Measurements from ENCODE around the gene GRID1. TPM values are rescaled to one million over a fixed set of nuclear protein-coding genes. Genes with fewer than 3 reads are reported as not detected.
"Not testable (repeated sequence)": the region's sequence is repeated elsewhere in the genome, so short reads cannot be mapped to it uniquely, and the experiment has no call there.

Gene GRID1
- total and polyA plus RNA-seq, 2 experiments from 2014 or later: not detected

DNA sequence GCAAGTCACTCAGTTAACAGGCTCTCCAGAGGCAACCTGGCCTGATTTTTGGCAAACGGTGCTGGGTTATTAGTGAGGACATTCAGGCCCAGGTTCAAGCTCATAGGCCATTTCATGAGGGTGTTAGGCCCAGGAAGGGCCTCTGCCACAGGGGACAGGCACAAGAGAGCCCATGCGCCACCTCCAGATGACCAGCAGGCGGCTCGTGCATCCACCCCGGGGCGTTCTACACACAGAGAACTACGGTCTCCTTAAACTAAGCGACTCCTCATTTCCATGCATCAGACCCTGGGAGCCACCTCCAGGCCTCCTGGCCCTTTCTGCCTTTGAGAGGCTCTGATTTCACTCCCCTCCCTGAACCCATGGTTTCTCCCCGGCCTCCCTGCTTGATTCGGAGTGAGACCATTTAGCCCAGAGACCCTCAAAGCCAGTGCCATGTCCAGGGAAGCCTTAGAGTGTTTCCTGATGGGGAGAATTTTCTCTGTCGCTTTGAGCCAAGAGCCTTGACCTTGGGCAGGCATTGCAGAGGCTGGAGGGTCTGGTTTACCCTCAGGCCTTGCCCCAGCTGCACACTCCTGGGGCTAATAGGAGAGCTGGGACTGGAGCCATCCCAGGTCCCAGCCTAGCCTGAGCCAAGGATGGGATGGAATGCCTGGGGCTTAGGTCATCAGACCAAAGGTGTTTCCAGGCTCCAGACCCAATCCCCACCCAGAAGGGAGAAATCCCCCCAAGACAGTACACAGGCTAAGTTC, 188.0 kb downstream of the GRID1 start:
- no peak for TF ChIP-seq EZH2 (IDR thresholded peaks at IDR 0.05; ENCODE audit: insufficient read depth, poor library complexity, severe bottlenecking)
- no peak for TF ChIP-seq EZH2phosphoT487 (IDR thresholded peaks at IDR 0.05; ENCODE audit: insufficient read depth, low read depth)
- Histone ChIP-seq H3K9me3 (ENCODE audit: low read depth) (no peaks in the 10 kb centered on the region), H3K4me1 (ENCODE audit: insufficient read depth) (no peaks in the 10 kb centered on the region), H3K36me3 (ENCODE audit: low read depth) (no peaks in the 10 kb centered on the region), H3F3A (ENCODE audit: insufficient read depth) (no peaks in the 10 kb centered on the region), H3K4me3 (no peak overlapping the region), H3K27ac (no peak overlapping the region), H2AFZ (no peak overlapping the region), H4K20me1 (ENCODE audit: insufficient read depth) (no peaks in the 10 kb centered on the region), H3K9ac (no peak overlapping the region), H3K27me3 (replicated peaks; ENCODE audit: insufficient read depth) (no peaks in the 10 kb centered on the region), H3K4me2 (ENCODE audit: unreplicated experiment) (no peak overlapping the region), H3K79me2 (ENCODE audit: insufficient read depth) (no peaks in the 10 kb centered on the region), H3K9me2 (ENCODE audit: insufficient read depth) (no peaks in the 10 kb centered on the region)
- in situ Hi-C loops (cut with MboI): no loop called here
- DNase-seq: peak; percentile 32
- WGBS, 2 experiments (ENCODE audit: low coverage in 1 of 2, low lambda C conversion rate in 2 of 2, missing lambda C conversion rate in 2 of 2): 21 to 34% methylated on average over 11 of the region's 11 CpGs

DNA sequence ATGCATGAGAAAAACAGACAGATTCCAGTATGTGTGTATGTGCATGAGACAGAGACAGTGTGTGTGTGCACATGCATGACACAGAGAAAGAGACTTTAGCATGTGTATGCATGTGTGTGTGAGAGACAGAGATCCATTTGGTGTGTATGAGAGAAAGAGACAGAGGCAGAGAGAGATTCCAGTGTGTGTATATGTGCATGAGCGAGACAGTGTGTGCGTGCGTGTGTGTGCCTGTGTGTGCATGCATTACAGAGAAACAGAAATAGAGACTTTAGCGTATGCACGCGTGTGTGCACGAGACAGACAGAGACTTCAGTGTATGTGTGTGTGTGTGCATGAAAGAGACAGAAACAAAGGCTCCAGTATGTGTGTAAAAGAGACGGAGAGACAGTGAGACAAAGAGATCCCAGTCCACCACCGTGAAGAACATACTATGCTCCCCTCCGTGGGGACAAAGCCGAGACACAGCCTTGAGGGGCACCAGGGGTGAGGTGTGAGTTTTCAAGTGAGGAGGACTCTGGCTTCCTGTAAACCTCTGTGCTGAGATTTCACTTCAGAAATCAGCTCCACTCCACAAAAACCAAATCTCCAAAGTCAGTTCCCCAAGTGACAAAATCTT, 188.9 kb downstream of the GRID1 start:
- in situ Hi-C loops (cut with MboI): no loop called here
- no peak overlapping the region for H2AFZ ChIP-seq
- H3K36me3 ChIP-seq (ENCODE audit: low read depth): no peaks in the 10 kb centered on the region
- no peaks in the 10 kb centered on the region for H3F3A ChIP-seq (ENCODE audit: insufficient read depth)
- WGBS, 2 experiments (ENCODE audit: low coverage in 1 of 2, low lambda C conversion rate in 2 of 2, missing lambda C conversion rate in 2 of 2): 52 to 54% methylated on average over 11 of the region's 11 CpGs
- no peaks in the 10 kb centered on the region for H4K20me1 ChIP-seq (ENCODE audit: insufficient read depth)
- no peak overlapping the region for H3K9ac ChIP-seq
- no peak for DNase-seq
- no peak overlapping the region for H3K4me2 ChIP-seq (ENCODE audit: unreplicated experiment)
- no peaks in the 10 kb centered on the region for H3K9me3 ChIP-seq (ENCODE audit: low read depth)
- no peaks in the 10 kb centered on the region for H3K79me2 ChIP-seq (ENCODE audit: insufficient read depth)
- no peak overlapping the region for H3K27ac ChIP-seq
- TF ChIP-seq EZH2 (IDR thresholded peaks at IDR 0.05; ENCODE audit: insufficient read depth, poor library complexity, severe bottlenecking) (no peak), EZH2phosphoT487 (IDR thresholded peaks at IDR 0.05; ENCODE audit: insufficient read depth, low read depth) (no peak)
- no peaks in the 10 kb centered on the region for H3K27me3 ChIP-seq (replicated peaks; ENCODE audit: insufficient read depth)
- no peak overlapping the region for H3K4me3 ChIP-seq
- no peaks in the 10 kb centered on the region for H3K9me2 ChIP-seq (ENCODE audit: insufficient read depth)
- H3K4me1 ChIP-seq (ENCODE audit: insufficient read depth): no peaks in the 10 kb centered on the region

DNA sequence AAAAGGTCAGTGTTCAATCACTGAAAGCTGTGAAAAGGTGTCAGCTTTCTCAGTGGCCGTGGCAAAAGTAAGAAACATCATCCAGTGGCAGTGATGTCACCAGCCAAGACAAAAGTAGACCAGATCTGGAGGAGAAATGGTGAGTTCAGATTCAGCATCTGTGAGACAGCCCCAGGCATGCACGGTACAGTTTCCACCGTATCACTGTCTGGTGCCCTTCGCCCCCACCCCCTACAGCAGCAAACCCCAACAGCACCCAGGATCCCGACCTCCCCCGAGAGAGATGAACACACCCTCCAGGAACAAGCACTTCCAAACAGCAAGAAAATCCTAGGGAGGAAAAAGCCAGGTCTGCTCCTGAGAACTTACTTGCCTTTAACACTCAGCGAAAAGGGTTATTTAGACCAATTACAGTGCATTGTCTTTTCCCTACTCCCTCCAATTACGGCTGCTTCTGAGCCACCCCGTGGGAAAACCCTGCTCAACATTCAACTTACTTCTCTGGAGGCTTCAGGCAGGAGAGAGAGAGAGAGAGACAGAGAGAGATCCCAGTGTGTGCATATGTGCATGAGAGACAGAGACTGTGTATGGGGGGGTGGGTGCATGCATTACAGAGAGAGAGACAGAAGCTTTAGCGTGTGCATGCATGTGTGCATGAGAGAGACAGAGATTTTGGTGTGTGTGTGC, 189.6 kb downstream of the GRID1 start:
- Histone ChIP-seq H3K79me2 (ENCODE audit: insufficient read depth) (no peaks in the 10 kb centered on the region), H3K27me3 (replicated peaks; ENCODE audit: insufficient read depth) (no peaks in the 10 kb centered on the region), H3K36me3 (ENCODE audit: low read depth) (no peaks in the 10 kb centered on the region), H3K4me3 (no peak overlapping the region), H3K9ac (no peak overlapping the region), H3K4me1 (ENCODE audit: insufficient read depth) (no peaks in the 10 kb centered on the region), H3F3A (ENCODE audit: insufficient read depth) (no peaks in the 10 kb centered on the region), H4K20me1 (ENCODE audit: insufficient read depth) (no peaks in the 10 kb centered on the region), H3K9me2 (ENCODE audit: insufficient read depth) (no peaks in the 10 kb centered on the region), H2AFZ (no peak overlapping the region), H3K4me2 (ENCODE audit: unreplicated experiment) (no peak overlapping the region), H3K27ac (no peak overlapping the region), H3K9me3 (ENCODE audit: low read depth) (no peaks in the 10 kb centered on the region)
- WGBS, 2 experiments (ENCODE audit: low coverage in 1 of 2, low lambda C conversion rate in 2 of 2, missing lambda C conversion rate in 2 of 2): 9 to 17% methylated on average over 10 of the region's 10 CpGs
- in situ Hi-C loops (cut with MboI): no loop called here
- DNase-seq: no peak
- TF ChIP-seq EZH2phosphoT487 (IDR thresholded peaks at IDR 0.05; ENCODE audit: insufficient read depth, low read depth) (no peak), EZH2 (IDR thresholded peaks at IDR 0.05; ENCODE audit: insufficient read depth, poor library complexity, severe bottlenecking) (no peak)

GRCh38 chr10:86175476-86175875, 191.1 kb downstream of the GRID1 start:
- DNase-seq; H3K27ac ChIP-seq; H3K9me2 ChIP-seq (ENCODE audit: insufficient read depth); H3K9me3 ChIP-seq (ENCODE audit: low read depth); H3K27me3 ChIP-seq (replicated peaks; ENCODE audit: insufficient read depth); H3K4me2 ChIP-seq (ENCODE audit: unreplicated experiment); H4K20me1 ChIP-seq (ENCODE audit: insufficient read depth); H3K79me2 ChIP-seq (ENCODE audit: insufficient read depth); H2AFZ ChIP-seq; H3K4me3 ChIP-seq; H3F3A ChIP-seq (ENCODE audit: insufficient read depth); H3K4me1 ChIP-seq (ENCODE audit: insufficient read depth); in situ Hi-C loops (cut with MboI); H3K9ac ChIP-seq; H3K36me3 ChIP-seq (ENCODE audit: low read depth): not testable (repeated sequence)
- 68 to 74% methylated on average over 10 of the region's 10 CpGs for WGBS, 2 experiments (ENCODE audit: low coverage in 1 of 2, low lambda C conversion rate in 2 of 2, missing lambda C conversion rate in 2 of 2)
